ENCODE measurements around the gene SNX13. TPM values are rescaled to one million over a fixed set of nuclear protein-coding genes. Genes with fewer than 3 reads are reported as not detected.

Gene SNX13
- total RNA-seq, 1 experiment from 2014 or later: 41.8 TPM

GRCh38 chr7:17774248-17774647 lies 166.0 kb downstream of the SNX13 start:
- no peaks in the 10 kb centered on the region for H3K4me1 Mint-ChIP-seq (ENCODE audit: low read depth, unreplicated experiment)
- no peak overlapping the region for H3K27ac Mint-ChIP-seq (ENCODE audit: unreplicated experiment)
- no peak overlapping the region for H3K4me3 Mint-ChIP-seq (ENCODE audit: unreplicated experiment)
- no TSS peak for BruUV-seq (replicated peaks)
- ChIA-PET CTCF (interaction anchor here (0.6 kb wide), 1 partner anchor 10 kb away, joined by 5 read pairs; no protein-coding TSS in a partner anchor), POLR2A (no interaction called here)
- intact Hi-C loops (cut with micrococcal nuclease; ENCODE audit: unreplicated experiment): loop anchor here (5.0 kb wide), 2 partner anchors 88 to 348 kb away; no protein-coding TSS in a partner anchor
- H3K27me3 Mint-ChIP-seq (ENCODE audit: insufficient read depth, unreplicated experiment): peaks cover 3% of the 10 kb centered on the region
- no peak for DNase-seq
- Histone ChIP-seq H3K36me3 (ENCODE audit: control insufficient read depth, insufficient read depth, low read length) (no peaks in the 10 kb centered on the region), H3K4me1 (peaks cover 8% of the 10 kb centered on the region), H3K4me3 (ENCODE audit: low read depth, low read length) (no peak overlapping the region), H3K27me3 (replicated peaks; ENCODE audit: control insufficient read depth, insufficient read depth, low read length) (no peaks in the 10 kb centered on the region), H3K9me3 (no peaks in the 10 kb centered on the region)
- H3K9me3 Mint-ChIP-seq (ENCODE audit: unreplicated experiment): no peaks in the 10 kb centered on the region
- no peak for TF ChIP-seq CTCF (IDR thresholded peaks at IDR 0.05; ENCODE audit: insufficient read depth in 1 of 2, low read depth in 1 of 2, low read length in 1 of 2, severe bottlenecking in 1 of 2, unreplicated experiment in 1 of 2)
- H3K36me3 Mint-ChIP-seq (ENCODE audit: insufficient read depth, unreplicated experiment): no peaks in the 10 kb centered on the region

DNA sequence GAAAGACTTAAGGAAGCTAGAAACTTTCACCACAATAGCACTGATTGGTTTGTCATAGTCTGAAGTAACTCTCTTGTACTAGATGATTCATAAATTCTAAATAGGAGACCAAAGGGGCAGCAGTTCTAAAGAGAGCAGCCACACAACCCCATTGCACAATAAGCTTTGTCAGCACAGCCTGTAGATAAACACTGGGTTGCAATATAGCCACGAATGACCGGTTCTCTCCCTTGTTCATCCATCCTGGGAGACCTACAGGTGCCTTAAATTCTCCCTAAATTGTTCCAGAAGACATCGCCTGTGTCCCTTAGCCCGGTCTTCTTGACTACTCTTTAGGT lies 167.0 kb downstream of the SNX13 start:
- peak in 1 of 2 experiments; percentile 51 for DNase-seq
- H3K4me1 Mint-ChIP-seq (ENCODE audit: low read depth, unreplicated experiment): no peaks in the 10 kb centered on the region
- no peak for TF ChIP-seq CTCF (IDR thresholded peaks at IDR 0.05; ENCODE audit: insufficient read depth in 1 of 2, low read depth in 1 of 2, low read length in 1 of 2, severe bottlenecking in 1 of 2, unreplicated experiment in 1 of 2)

GRCh38 chr7:17772581-17773288 lies 167.6 kb downstream of the SNX13 start:
- intact Hi-C loops (cut with micrococcal nuclease; ENCODE audit: unreplicated experiment): loop anchor here (2.0 to 5.0 kb wide), 3 partner anchors 90 to 350 kb away; no protein-coding TSS in a partner anchor
- DNase-seq: no peak

More for the DNA sequence above, 167.0 kb downstream of the SNX13 start:
- H3K27ac Mint-ChIP-seq (ENCODE audit: unreplicated experiment): no peak overlapping the region
- Histone ChIP-seq H3K36me3 (ENCODE audit: control insufficient read depth, insufficient read depth, low read length) (no peaks in the 10 kb centered on the region), H3K9me3 (no peaks in the 10 kb centered on the region), H3K4me3 (ENCODE audit: low read depth, low read length) (no peak overlapping the region), H3K27me3 (replicated peaks; ENCODE audit: control insufficient read depth, insufficient read depth, low read length) (no peaks in the 10 kb centered on the region), H3K4me1 (peaks cover 8% of the 10 kb centered on the region)
- no peaks in the 10 kb centered on the region for H3K27me3 Mint-ChIP-seq (ENCODE audit: insufficient read depth, unreplicated experiment)
- ChIA-PET POLR2A (interaction anchor here (0.6 kb wide), 1 partner anchor 47 kb away, joined by 3 read pairs; no protein-coding TSS in a partner anchor), CTCF (interaction anchor here (0.7 to 1.7 kb wide), 2 partner anchors 67 to 407 kb away, joined by 4 read pairs; no protein-coding TSS in a partner anchor)
- H3K36me3 Mint-ChIP-seq (ENCODE audit: insufficient read depth, unreplicated experiment): no peaks in the 10 kb centered on the region
- intact Hi-C loops (cut with micrococcal nuclease; ENCODE audit: unreplicated experiment): loop anchor here (2.0 to 5.0 kb wide), 3 partner anchors 89 to 349 kb away; no protein-coding TSS in a partner anchor
- no peaks in the 10 kb centered on the region for H3K9me3 Mint-ChIP-seq (ENCODE audit: unreplicated experiment)
- no TSS peak for BruUV-seq (replicated peaks)
- no peak overlapping the region for H3K4me3 Mint-ChIP-seq (ENCODE audit: unreplicated experiment)

More at GRCh38 chr7:17772581-17773288, 167.6 kb downstream of the SNX13 start:
- no peaks in the 10 kb centered on the region for H3K9me3 Mint-ChIP-seq (ENCODE audit: unreplicated experiment)
- POLR2A ChIA-PET: interaction anchor here (0.6 kb wide), 1 partner anchor 46 kb away, joined by 3 read pairs; no protein-coding TSS in a partner anchor
- no peak for TF ChIP-seq CTCF (IDR thresholded peaks at IDR 0.05; ENCODE audit: insufficient read depth in 1 of 2, low read depth in 1 of 2, low read length in 1 of 2, severe bottlenecking in 1 of 2, unreplicated experiment in 1 of 2)
- BruUV-seq (replicated peaks): no TSS peak
- H3K4me1 ChIP-seq: peaks cover 8% of the 10 kb centered on the region
- no peaks in the 10 kb centered on the region for H3K27me3 ChIP-seq (replicated peaks; ENCODE audit: control insufficient read depth, insufficient read depth, low read length)
- H3K9me3 ChIP-seq: no peaks in the 10 kb centered on the region
- no peak overlapping the region for H3K4me3 ChIP-seq (ENCODE audit: low read depth, low read length)
- no peaks in the 10 kb centered on the region for H3K36me3 ChIP-seq (ENCODE audit: control insufficient read depth, insufficient read depth, low read length)
- no peaks in the 10 kb centered on the region for H3K27me3 Mint-ChIP-seq (ENCODE audit: insufficient read depth, unreplicated experiment)
- no peak overlapping the region for H3K27ac Mint-ChIP-seq (ENCODE audit: unreplicated experiment)
- no peak overlapping the region for H3K4me3 Mint-ChIP-seq (ENCODE audit: unreplicated experiment)
- CTCF ChIA-PET: interaction anchor here (0.7 to 1.7 kb wide), 2 partner anchors 66 to 408 kb away, joined by 4 read pairs; no protein-coding TSS in a partner anchor
- no peaks in the 10 kb centered on the region for H3K4me1 Mint-ChIP-seq (ENCODE audit: low read depth, unreplicated experiment)
- no peaks in the 10 kb centered on the region for H3K36me3 Mint-ChIP-seq (ENCODE audit: insufficient read depth, unreplicated experiment)

All from Caco-2 (cell line).